ENCODE data around the gene AAR2. TPM values are rescaled to one million over a fixed set of nuclear protein-coding genes. Genes with fewer than 3 reads are reported as not detected.

The AAR2 gene
- total RNA-seq, 4 donors from 2014 or later: 18.7 to 25.5 (median 24.1) TPM

DNA sequence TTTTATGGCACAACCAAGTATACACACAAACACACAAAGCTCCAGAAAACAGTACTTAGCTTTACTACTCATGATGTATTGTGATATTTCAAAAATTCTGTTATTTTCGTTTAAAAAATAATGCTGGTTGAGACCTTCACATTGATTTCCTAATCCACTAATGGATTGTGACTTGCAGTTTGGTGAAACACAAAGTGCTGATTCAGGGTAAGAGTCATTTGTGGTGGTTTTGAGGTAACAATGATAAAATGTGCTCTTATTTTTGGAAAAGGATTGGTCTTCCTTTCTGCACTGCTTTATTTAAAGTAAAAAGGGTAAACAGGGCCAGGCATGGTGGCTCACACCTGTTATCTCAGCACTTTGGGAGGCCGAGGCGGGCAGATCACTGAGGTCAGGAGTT, 1.9 kb downstream of the AAR2 start:
- Histone ChIP-seq H3K36me3 (peaks cover 0 to 20% (median 5%) of the 10 kb centered on the region in 4 donors), H3K27ac (no peak overlapping the region), H3K4me1 (peaks cover 16 to 22% (median 20%) of the 10 kb centered on the region in 4 donors), H3K9me3 (no peaks in the 10 kb centered on the region), H3K4me3 (no peak overlapping the region), H3K27me3 (no peaks in the 10 kb centered on the region)
- in situ Hi-C loops (cut with MboI; ENCODE audit: low pct_ligation_motif_present in 1 of 4, low pct_unique_long_range_greater_than_20kb in 1 of 4, low sequenced_read_pairs in 3 of 4): no loop called here
- DNase-seq: no peak
- 82 to 88% methylated on average over 1 to 3 of the region's 3 CpGs for WGBS, 2 donors (ENCODE audit: low coverage in 1 of 2)
- intact Hi-C loops (cut with DNase I; ENCODE audit: low total_unique reads): no loop called here
- no peak for TF ChIP-seq POLR2AphosphoS5 (IDR thresholded peaks at IDR 0.05)
- no peak for TF ChIP-seq CTCF (IDR thresholded peaks at IDR 0.05)
- no peak for TF ChIP-seq POLR2A (IDR thresholded peaks at IDR 0.05)
- no peak for TF ChIP-seq EP300 (IDR thresholded peaks at IDR 0.05; ENCODE audit: low read depth)

DNA sequence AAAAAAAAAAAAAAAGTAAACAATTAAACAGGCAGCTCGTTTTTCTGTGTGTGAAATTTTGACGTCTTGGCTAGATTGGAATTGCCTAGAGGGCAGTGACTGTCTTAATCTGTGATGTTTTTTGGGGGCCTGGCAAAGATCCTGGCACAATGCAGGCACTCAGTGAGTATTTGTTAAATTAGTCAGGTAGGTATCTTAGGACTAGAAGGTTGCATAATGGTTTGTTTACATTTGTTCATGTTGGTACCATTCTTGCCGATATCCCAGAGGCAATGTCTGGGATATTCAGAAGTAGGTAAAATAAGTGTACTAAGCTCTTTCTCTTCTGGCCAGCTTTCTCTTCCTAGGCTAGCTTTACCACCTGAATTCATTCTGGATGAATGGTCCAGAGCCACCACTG, 2.5 kb downstream of the AAR2 start:
- H3K4me3 ChIP-seq: no peak overlapping the region
- peaks cover 16 to 22% (median 20%) of the 10 kb centered on the region in 4 donors for H3K4me1 ChIP-seq
- no peak overlapping the region for H3K27ac ChIP-seq
- in situ Hi-C loops (cut with MboI; ENCODE audit: low pct_ligation_motif_present in 1 of 4, low pct_unique_long_range_greater_than_20kb in 1 of 4, low sequenced_read_pairs in 3 of 4) (no loop called here), intact Hi-C loops (cut with DNase I; ENCODE audit: low total_unique reads) (no loop called here)
- 60 to 61% methylated on average over 3 of the region's 3 CpGs for WGBS, 2 donors (ENCODE audit: low coverage in 1 of 2)
- no peak for DNase-seq
- no peaks in the 10 kb centered on the region for H3K27me3 ChIP-seq
- TF ChIP-seq POLR2A (IDR thresholded peaks at IDR 0.05) (no peak), CTCF (IDR thresholded peaks at IDR 0.05) (no peak), EP300 (IDR thresholded peaks at IDR 0.05; ENCODE audit: low read depth) (no peak), POLR2AphosphoS5 (IDR thresholded peaks at IDR 0.05) (no peak)
- H3K36me3 ChIP-seq: peaks cover 0 to 20% (median 7%) of the 10 kb centered on the region in 4 donors
- H3K9me3 ChIP-seq: no peaks in the 10 kb centered on the region

DNA sequence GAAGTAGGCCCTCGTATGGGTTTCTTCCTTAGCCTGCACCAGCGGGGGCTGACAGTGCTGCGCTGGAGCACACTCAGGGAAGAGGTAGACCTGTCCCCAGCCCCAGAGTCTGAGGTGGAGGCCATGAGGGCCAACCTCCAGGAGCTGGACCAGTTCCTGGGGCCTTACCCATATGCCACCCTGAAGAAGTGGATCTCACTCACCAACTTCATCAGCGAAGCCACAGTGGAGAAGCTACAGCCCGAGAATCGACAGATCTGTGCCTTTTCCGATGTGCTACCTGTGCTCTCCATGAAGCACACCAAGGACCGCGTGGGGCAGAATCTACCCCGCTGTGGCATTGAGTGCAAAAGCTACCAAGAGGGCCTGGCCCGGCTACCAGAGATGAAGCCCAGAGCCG, 3.8 kb downstream of the AAR2 start:
- Histone ChIP-seq H3K9me3 (no peaks in the 10 kb centered on the region), H3K27ac (no peak overlapping the region), H3K27me3 (no peaks in the 10 kb centered on the region), H3K4me1 (peaks cover 16 to 22% (median 20%) of the 10 kb centered on the region in 4 donors), H3K4me3 (no peak overlapping the region), H3K36me3 (peaks cover 0 to 29% (median 10%) of the 10 kb centered on the region in 4 donors)
- in situ Hi-C loops (cut with MboI; ENCODE audit: low pct_ligation_motif_present in 1 of 4, low pct_unique_long_range_greater_than_20kb in 1 of 4, low sequenced_read_pairs in 3 of 4) (no loop called here), intact Hi-C loops (cut with DNase I; ENCODE audit: low total_unique reads) (no loop called here)
- TF ChIP-seq CTCF (IDR thresholded peaks at IDR 0.05): no peak
- no peak for TF ChIP-seq EP300 (IDR thresholded peaks at IDR 0.05; ENCODE audit: low read depth)
- TF ChIP-seq POLR2AphosphoS5 (IDR thresholded peaks at IDR 0.05): no peak
- no peak for TF ChIP-seq POLR2A (IDR thresholded peaks at IDR 0.05)
- no peak for DNase-seq
- 94% methylated on average over 11 of the region's 12 CpGs; no CpG with 5 or more reads in 1 of the 2 donors for WGBS, 2 donors (ENCODE audit: low coverage in 1 of 2)

- Histone ChIP-seq H3K9me3 (no peaks in the 10 kb centered on the region), H3K4me1 (peaks cover 9 to 16% (median 15%) of the 10 kb centered on the region in 4 donors), H3K36me3 (peaks cover 0 to 37% (median 15%) of the 10 kb centered on the region in 4 donors), H3K27me3 (no peaks in the 10 kb centered on the region), H3K4me3 (no peak overlapping the region), H3K27ac (no peak overlapping the region)
- no peak for DNase-seq
- WGBS, 2 donors (ENCODE audit: low coverage in 1 of 2): 85% methylated on average over 4 of the region's 4 CpGs; no CpG with 5 or more reads in 1 of the 2 donors
- intact Hi-C loops (cut with DNase I; ENCODE audit: low total_unique reads): no loop called here
- in situ Hi-C loops (cut with MboI; ENCODE audit: low pct_ligation_motif_present in 1 of 4, low pct_unique_long_range_greater_than_20kb in 1 of 4, low sequenced_read_pairs in 3 of 4): no loop called here
- no peak for TF ChIP-seq POLR2A (IDR thresholded peaks at IDR 0.05)
- TF ChIP-seq CTCF (IDR thresholded peaks at IDR 0.05): no peak
- no peak for TF ChIP-seq POLR2AphosphoS5 (IDR thresholded peaks at IDR 0.05)
- no peak for TF ChIP-seq EP300 (IDR thresholded peaks at IDR 0.05; ENCODE audit: low read depth)
Observed at GRCh38 chr20:36241678-36242077, 5.4 kb downstream of the AAR2 start.

Data from transverse colon (tissue), 4 donors.